ELR (cell line): ENCODE measurements around the gene NOTCH2NLA.
"Not testable (repeated sequence)": the region's sequence is repeated elsewhere in the genome, so short reads cannot be mapped to it uniquely, and the experiment has no call there.

Source experiments
- DNase-seq: peaks from one replicate; pipeline ENCODE4 v3.0.0-alpha.2; 2015; ENCODE audit warnings: low read depth

NOTCH2NLA gene

GRCh38 chr1:146167273-146167672 is 61.5 kb downstream of the NOTCH2NLA start:
- not testable (repeated sequence) for DNase-seq

GRCh38 chr1:146144465-146144864 is 84.4 kb downstream of the NOTCH2NLA start, which contains the start of gene NBPF10:
Gene NBPF10 (minus strand): TSS chr1:146144804. CDS start chr1:146144769, 35 bp downstream.
- not testable (repeated sequence) for DNase-seq
